ENCODE measurements around the gene PLXNB1.

Gene PLXNB1

GRCh38 chr3:48441940-48442339 is 12.1 kb upstream of the PLXNB1 start:
- H3K9ac ChIP-seq (ENCODE audit: low read depth, low read length), result 0 out of 2 replicates have a peak overlapping the region, but pooled peaks have one; percentile 38
- no peaks in the 10 kb centered on the region; the same call in 1 of the 2 replicates for H3K4me1 ChIP-seq (ENCODE audit: insufficient read depth, low read length)
- 94% methylated on average over 6 of the region's 6 CpGs for WGBS
- H3K27ac ChIP-seq (ENCODE audit: low read depth, low read length), result no peak overlapping the region
- H3K36me3 ChIP-seq (ENCODE audit: insufficient read depth, low read length), result peaks cover 31% of the 10 kb centered on the region
- no peaks in the 10 kb centered on the region for H3K27me3 ChIP-seq (ENCODE audit: insufficient read depth, low read length)
- H3K9me3 ChIP-seq (ENCODE audit: insufficient read depth, low read depth, low read length), result no peaks in the 10 kb centered on the region
- peak overlapping the region; percentile 90 for H3K4me3 ChIP-seq (ENCODE audit: low read length)

GRCh38 chr3:48440590-48440958 is 10.7 kb upstream of the PLXNB1 start:
- H3K9me3 ChIP-seq (ENCODE audit: insufficient read depth, low read depth, low read length), result no peaks in the 10 kb centered on the region
- peak overlapping the region; percentile 84 for H3K9ac ChIP-seq (ENCODE audit: low read depth, low read length)
- H3K4me3 ChIP-seq (ENCODE audit: low read length), result peak overlapping the region; percentile 90
- H3K4me1 ChIP-seq (ENCODE audit: insufficient read depth, low read length), result peaks cover 2% of the 10 kb centered on the region; the same call in 1 of the 2 replicates
- peaks cover 31% of the 10 kb centered on the region for H3K36me3 ChIP-seq (ENCODE audit: insufficient read depth, low read length)
- H3K27me3 ChIP-seq (ENCODE audit: insufficient read depth, low read length), result no peaks in the 10 kb centered on the region
- peak overlapping the region; percentile 77 for H3K27ac ChIP-seq (ENCODE audit: low read depth, low read length)
- 2% methylated on average over 21 of the region's 21 CpGs for WGBS

GRCh38 chr3:48439820-48440589 is 10.1 kb upstream of the PLXNB1 start, which contains the start of the genes CCDC51 and TMA7:
Gene CCDC51, minus strand, starts transcription at chr3:48440119. Its CDS starts 4,991 bp downstream, at chr3:48435128.
Gene TMA7, plus strand, starts transcription at chr3:48440257. Its CDS starts 40 bp downstream, at chr3:48440297.
- Histone ChIP-seq H3K9ac (ENCODE audit: low read depth, low read length) (peak within 1 kb of the TSS; percentile 84), H3K36me3 (ENCODE audit: insufficient read depth, low read length) (peaks cover 31% of the 10 kb centered on the region), H3K27ac (ENCODE audit: low read depth, low read length) (peak within 1 kb of the TSS; percentile 77), H3K4me1 (ENCODE audit: insufficient read depth, low read length) (0 out of 2 replicates have a peak, but pooled peaks cover 2% of the 10 kb centered on the region), H3K27me3 (ENCODE audit: insufficient read depth, low read length) (no peaks in the 10 kb centered on the region), H3K9me3 (ENCODE audit: insufficient read depth, low read depth, low read length) (no peaks in the 10 kb centered on the region), H3K4me3 (ENCODE audit: low read length) (peak within 1 kb of the TSS; percentile 90)
- WGBS, result under 1% methylated on average over 54 of the region's 54 CpGs

GRCh38 chr3:48437812-48438211 is 7.9 kb upstream of the PLXNB1 start:
- WGBS, result 83% methylated on average over 4 of the region's 4 CpGs
- H3K9ac ChIP-seq (ENCODE audit: low read depth, low read length), result no peak overlapping the region
- H3K9me3 ChIP-seq (ENCODE audit: insufficient read depth, low read depth, low read length), result no peaks in the 10 kb centered on the region
- no peaks in the 10 kb centered on the region for H3K27me3 ChIP-seq (ENCODE audit: insufficient read depth, low read length)
- H3K36me3 ChIP-seq (ENCODE audit: insufficient read depth, low read length), result peaks cover 34% of the 10 kb centered on the region
- no peak overlapping the region for H3K4me3 ChIP-seq (ENCODE audit: low read length)
- 0 out of 2 replicates have a peak, but pooled peaks cover 2% of the 10 kb centered on the region for H3K4me1 ChIP-seq (ENCODE audit: insufficient read depth, low read length)
- no peak overlapping the region for H3K27ac ChIP-seq (ENCODE audit: low read depth, low read length)

- Histone ChIP-seq H3K4me3 (ENCODE audit: low read length) (no peak overlapping the region), H3K27ac (ENCODE audit: low read depth, low read length) (no peak overlapping the region), H3K9ac (ENCODE audit: low read depth, low read length) (no peak overlapping the region), H3K9me3 (ENCODE audit: insufficient read depth, low read depth, low read length) (no peaks in the 10 kb centered on the region), H3K27me3 (ENCODE audit: insufficient read depth, low read length) (no peaks in the 10 kb centered on the region), H3K36me3 (ENCODE audit: insufficient read depth, low read length) (peaks cover 35% of the 10 kb centered on the region), H3K4me1 (ENCODE audit: insufficient read depth, low read length) (0 out of 2 replicates have a peak, but pooled peaks cover 2% of the 10 kb centered on the region)
- WGBS, result 94% methylated on average over 7 of the region's 7 CpGs
Observed at GRCh38 chr3:48436855-48437254, 7.0 kb upstream of the PLXNB1 start.

GRCh38 chr3:48436477-48436787 is 6.5 kb upstream of the PLXNB1 start:
- 34% methylated on average over 1 of the region's 1 CpG for WGBS
- Histone ChIP-seq H3K4me3 (ENCODE audit: low read length) (no peak overlapping the region), H3K9me3 (ENCODE audit: insufficient read depth, low read depth, low read length) (no peaks in the 10 kb centered on the region), H3K27ac (ENCODE audit: low read depth, low read length) (no peak overlapping the region), H3K9ac (ENCODE audit: low read depth, low read length) (no peak overlapping the region), H3K4me1 (ENCODE audit: insufficient read depth, low read length) (0 out of 2 replicates have a peak, but pooled peaks cover 2% of the 10 kb centered on the region), H3K36me3 (ENCODE audit: insufficient read depth, low read length) (peaks cover 33% of the 10 kb centered on the region), H3K27me3 (ENCODE audit: insufficient read depth, low read length) (no peaks in the 10 kb centered on the region)

GRCh38 chr3:48435774-48436476 is 6.0 kb upstream of the PLXNB1 start:
- peaks cover 31% of the 10 kb centered on the region for H3K36me3 ChIP-seq (ENCODE audit: insufficient read depth, low read length)
- 52% methylated on average over 7 of the region's 7 CpGs for WGBS
- no peak overlapping the region for H3K4me3 ChIP-seq (ENCODE audit: low read length)
- no peaks in the 10 kb centered on the region for H3K27me3 ChIP-seq (ENCODE audit: insufficient read depth, low read length)
- H3K4me1 ChIP-seq (ENCODE audit: insufficient read depth, low read length), result 0 out of 2 replicates have a peak, but pooled peaks cover 2% of the 10 kb centered on the region
- H3K27ac ChIP-seq (ENCODE audit: low read depth, low read length), result no peak overlapping the region
- no peaks in the 10 kb centered on the region for H3K9me3 ChIP-seq (ENCODE audit: insufficient read depth, low read depth, low read length)
- H3K9ac ChIP-seq (ENCODE audit: low read depth, low read length), result no peak overlapping the region

- Histone ChIP-seq H3K4me3 (ENCODE audit: low read length) (no peak overlapping the region), H3K36me3 (ENCODE audit: insufficient read depth, low read length) (peaks cover 31% of the 10 kb centered on the region), H3K27ac (ENCODE audit: low read depth, low read length) (no peak overlapping the region), H3K4me1 (ENCODE audit: insufficient read depth, low read length) (peaks cover 9% of the 10 kb centered on the region; the same call in 1 of the 2 replicates), H3K9me3 (ENCODE audit: insufficient read depth, low read depth, low read length) (no peaks in the 10 kb centered on the region), H3K9ac (ENCODE audit: low read depth, low read length) (no peak overlapping the region), H3K27me3 (ENCODE audit: insufficient read depth, low read length) (no peaks in the 10 kb centered on the region)
- 91% methylated on average over 4 of the region's 4 CpGs for WGBS
Observed at GRCh38 chr3:48435223-48435595, 5.3 kb upstream of the PLXNB1 start.

- no peak overlapping the region for H3K9ac ChIP-seq (ENCODE audit: low read depth, low read length)
- H3K9me3 ChIP-seq (ENCODE audit: insufficient read depth, low read depth, low read length), result no peaks in the 10 kb centered on the region
- no peaks in the 10 kb centered on the region for H3K27me3 ChIP-seq (ENCODE audit: insufficient read depth, low read length)
- 92% methylated on average over 15 of the region's 15 CpGs for WGBS
- H3K27ac ChIP-seq (ENCODE audit: low read depth, low read length), result no peak overlapping the region
- H3K36me3 ChIP-seq (ENCODE audit: insufficient read depth, low read length), result peaks cover 31% of the 10 kb centered on the region
- no peak overlapping the region for H3K4me3 ChIP-seq (ENCODE audit: low read length)
- H3K4me1 ChIP-seq (ENCODE audit: insufficient read depth, low read length), result peaks cover 10% of the 10 kb centered on the region; the same call in 1 of the 2 replicates
Observed at GRCh38 chr3:48434591-48435222, 4.8 kb upstream of the PLXNB1 start.

- WGBS, result 93% methylated on average over 12 of the region's 12 CpGs
- Histone ChIP-seq H3K27ac (ENCODE audit: low read depth, low read length) (no peak overlapping the region), H3K27me3 (ENCODE audit: insufficient read depth, low read length) (no peaks in the 10 kb centered on the region), H3K9me3 (ENCODE audit: insufficient read depth, low read depth, low read length) (no peaks in the 10 kb centered on the region), H3K9ac (ENCODE audit: low read depth, low read length) (no peak overlapping the region), H3K4me3 (ENCODE audit: low read length) (no peak overlapping the region), H3K4me1 (ENCODE audit: insufficient read depth, low read length) (peaks cover 10% of the 10 kb centered on the region; the same call in 1 of the 2 replicates), H3K36me3 (ENCODE audit: insufficient read depth, low read length) (peaks cover 31% of the 10 kb centered on the region)
Observed at GRCh38 chr3:48433472-48434118, 3.7 kb upstream of the PLXNB1 start.
